GM23248 (cell line): ENCODE measurements around the gene AP4E1. TPM values are rescaled to one million over a fixed set of nuclear protein-coding genes. Genes with fewer than 3 reads are reported as not detected.
"Not testable (repeated sequence)": the region's sequence is repeated elsewhere in the genome, so short reads cannot be mapped to it uniquely, and the experiment has no call there.

Source experiments
- DNase-seq: peaks from one replicate; pipeline ENCODE4 v3.0.0-alpha.2; 2015
- H2AFZ ChIP-seq: fragments of 200-600 bp; sonication (generic); 2 replicates; pipeline ENCODE4 v1.6.1; 2016; ENCODE audit warnings: antibody characterized with exemption
- H3F3A ChIP-seq: fragments of 200-600 bp; sonication (generic); 2 replicates; pipeline ENCODE4 v1.6.1; 2016; ENCODE audit warnings: mild to moderate bottlenecking, antibody characterized with exemption, mixed run types; ENCODE audit not compliant: insufficient read depth
- H3K27ac ChIP-seq: fragments of 200-600 bp; sonication (generic); 2 replicates; pipeline ENCODE4 v1.5.1; 2016; ENCODE audit warnings: mild to moderate bottlenecking
- H3K27me3 ChIP-seq: fragments of 200-600 bp; sonication (generic); replicated peaks from 2 replicates; pipeline ENCODE4 v1.6.1; 2016; ENCODE audit warnings: mild to moderate bottlenecking; ENCODE audit not compliant: insufficient read depth
- H3K36me3 ChIP-seq: fragments of 200-600 bp; sonication (generic); 2 replicates; pipeline ENCODE4 v1.6.1; 2016; ENCODE audit warnings: low read depth, mild to moderate bottlenecking
- H3K4me1 ChIP-seq: fragments of 200-600 bp; sonication (generic); 2 replicates; pipeline ENCODE4 v1.6.1; 2016; ENCODE audit warnings: mild to moderate bottlenecking; ENCODE audit not compliant: insufficient read depth
- H3K4me2 ChIP-seq: fragments of 200-600 bp; sonication (generic); one replicate; pipeline ENCODE4 v1.6.1; 2016; ENCODE audit warnings: mild to moderate bottlenecking; ENCODE audit not compliant: unreplicated experiment
- H3K4me3 ChIP-seq: fragments of 200-600 bp; sonication (generic); 2 replicates; pipeline ENCODE4 v1.5.1; 2016; ENCODE audit warnings: mild to moderate bottlenecking
- H3K79me2 ChIP-seq: fragments of 200-600 bp; sonication (generic); 2 replicates; pipeline ENCODE4 v1.6.1; 2016; ENCODE audit warnings: mild to moderate bottlenecking; ENCODE audit not compliant: insufficient read depth
- H3K9ac ChIP-seq: fragments of 200-600 bp; sonication (generic); 2 replicates; pipeline ENCODE4 v1.6.1; 2016; ENCODE audit warnings: mild to moderate bottlenecking
- H3K9me2 ChIP-seq: fragments of 200-600 bp; sonication (generic); 2 replicates; pipeline ENCODE4 v1.6.1; 2016; ENCODE audit warnings: mixed run types, mild to moderate bottlenecking, moderate library complexity; ENCODE audit not compliant: insufficient read depth
- H3K9me3 ChIP-seq: fragments of 200-600 bp; sonication (generic); one replicate; pipeline ENCODE4 v1.6.1; 2017; ENCODE audit warnings: low read depth
- H4K20me1 ChIP-seq: fragments of 200-600 bp; sonication (generic); 2 replicates; pipeline ENCODE4 v1.6.0; 2016; ENCODE audit not compliant: insufficient read depth
- EZH2 ChIP-seq: fragments of 200-600 bp; sonication (generic); IDR thresholded peaks from 2 replicates; pipeline ENCODE4 v1.6.1; 2018; ENCODE audit warnings: antibody characterized with exemption, mild to moderate bottlenecking; ENCODE audit not compliant: insufficient read depth, poor library complexity, severe bottlenecking
- EZH2phosphoT487 ChIP-seq: fragments of 200-600 bp; sonication (generic); IDR thresholded peaks from 2 replicates; pipeline ENCODE4 v1.6.1; 2018; ENCODE audit warnings: antibody characterized with exemption, moderate library complexity, mild to moderate bottlenecking, low read depth; ENCODE audit not compliant: insufficient read depth
- WGBS, 2 experiments: methylation state at CpG; one replicate each; pipeline ENCODE4 v1.1.6; 2015 to 2017; ENCODE audit warnings: low lambda C conversion rate in 2 of 2, low coverage in 1 of 2; ENCODE audit errors: missing lambda C conversion rate in 2 of 2; 5-methylcytosine and 5-hydroxymethylcytosine counted together
- in situ Hi-C: fragments of 300-500 bp; cut with MboI; formaldehyde crosslinking; loops from 2 replicates; pipeline ENCODE4 v1.15.0; 2020
- polyA plus RNA-seq: library from polyadenylated mRNA; unstranded; fragments of >200 nt; fragmentation: Nextera tagmentation; extraction: Ambion mirVana; gene quantifications from 2 replicates; pipeline ENCODE4 v1.2.1, GENCODE V29; 2016
- total RNA-seq: library from RNA; depleted of rRNA; stranded (reverse); fragments of >200 nt; shearing (Covaris generic); gene quantifications from 2 replicates; pipeline ENCODE4 v1.2.3, GENCODE V29; 2014

The AP4E1 gene
- total and polyA plus RNA-seq, 2 experiments from 2014 or later = 6.2 to 15.0 TPM

DNA sequence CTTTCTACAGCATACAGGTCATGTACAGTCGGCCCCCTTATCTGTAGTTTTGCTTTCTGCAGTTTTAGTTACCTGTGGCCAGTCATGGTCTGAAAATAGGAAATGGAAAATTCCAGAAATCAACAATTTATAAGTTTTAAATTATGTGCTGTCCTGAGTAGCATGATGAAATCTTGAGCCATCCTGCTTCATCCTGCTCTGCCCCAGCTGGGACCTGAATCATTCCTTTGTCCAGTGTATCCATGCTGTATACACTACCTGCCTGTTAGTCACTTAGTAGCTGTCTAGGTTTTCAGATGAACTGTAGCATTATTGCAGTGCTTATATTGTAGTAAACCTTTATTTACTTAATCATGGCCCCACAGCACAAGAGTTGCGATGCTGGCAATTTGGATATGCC lies 44.8 kb downstream of the AP4E1 start:
- Histone ChIP-seq H3K9ac (0 out of 2 replicates have a peak overlapping the region, but pooled peaks have one; percentile 17), H3K27ac (peak overlapping the region; percentile 64), H4K20me1 (no peaks in the 10 kb centered on the region), H3F3A (peaks cover 6% of the 10 kb centered on the region; the same call in 1 of the 2 replicates), H3K9me2 (no peaks in the 10 kb centered on the region), H3K4me2 (no peak overlapping the region), H3K79me2 (peaks cover 15% of the 10 kb centered on the region), H3K4me3 (no peak overlapping the region), H3K27me3 (no peaks in the 10 kb centered on the region), H3K4me1 (peaks cover 4% of the 10 kb centered on the region; the same call in 1 of the 2 replicates), H3K36me3 (peaks cover 25% of the 10 kb centered on the region), H3K9me3 (no peaks in the 10 kb centered on the region), H2AFZ (no peak overlapping the region; the same call in 1 of the 2 replicates)
- WGBS, 2 experiments = 95 to 97% methylated on average over 2 of the region's 2 CpGs
- no peak for TF ChIP-seq EZH2
- TF ChIP-seq EZH2phosphoT487 = no peak
- in situ Hi-C loops = no loop called here
- peak; percentile 66 for DNase-seq

DNA sequence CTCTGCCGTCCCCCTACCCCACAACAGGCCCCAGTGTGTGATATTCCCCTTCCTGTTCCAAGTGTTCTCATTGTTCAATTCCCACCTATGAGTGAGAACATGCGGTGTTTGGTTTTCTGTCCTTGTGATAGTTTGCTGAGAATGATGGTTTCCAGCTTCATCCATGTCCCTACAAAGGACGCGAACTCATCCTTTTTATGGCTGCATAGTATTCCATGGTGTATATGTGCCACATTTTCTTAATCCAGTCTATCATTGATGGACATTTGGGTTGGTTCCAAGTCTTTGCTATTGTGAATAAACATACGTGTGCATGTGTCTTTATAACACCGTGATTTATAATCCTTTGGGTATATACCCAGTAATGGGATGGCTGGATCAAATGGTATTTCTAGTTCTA lies 46.4 kb downstream of the AP4E1 start:
- H4K20me1 ChIP-seq, H3K27me3 ChIP-seq, in situ Hi-C loops, DNase-seq, H2AFZ ChIP-seq, H3K4me1 ChIP-seq, H3K27ac ChIP-seq, H3K9me2 ChIP-seq, H3F3A ChIP-seq, H3K9ac ChIP-seq, H3K4me3 ChIP-seq, H3K4me2 ChIP-seq, H3K9me3 ChIP-seq: not testable (repeated sequence)
- Histone ChIP-seq H3K79me2 (peaks cover 15% of the 10 kb centered on the region), H3K36me3 (peaks cover 37% of the 10 kb centered on the region)
- 94 to 97% methylated on average over 6 of the region's 6 CpGs for whole genome bisulfite sequencing, 2 experiments

DNA sequence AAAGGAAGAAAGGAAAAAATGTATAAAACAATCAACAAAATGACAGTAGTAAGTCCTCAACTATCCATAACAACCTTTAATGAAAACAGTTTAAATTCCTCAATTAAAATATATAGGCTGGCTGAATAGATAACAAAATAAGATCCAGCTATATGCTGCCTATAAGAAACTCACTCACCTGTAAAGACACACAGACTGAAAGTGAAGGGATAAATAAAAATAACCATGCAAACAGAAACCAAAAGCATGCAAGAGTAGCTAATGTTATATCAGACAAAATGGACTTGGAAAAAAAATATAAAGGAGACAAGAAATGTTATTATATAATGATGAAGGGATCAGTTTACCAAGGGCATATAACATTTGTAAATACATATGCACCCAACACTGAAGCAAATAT lies 51.2 kb downstream of the AP4E1 start:
- Histone ChIP-seq H3K9ac (no peak overlapping the region), H3K27me3 (no peaks in the 10 kb centered on the region), H3K79me2 (peaks cover 13% of the 10 kb centered on the region), H4K20me1 (no peaks in the 10 kb centered on the region), H3K4me1 (no peaks in the 10 kb centered on the region), H3K4me3 (no peak overlapping the region), H2AFZ (no peak overlapping the region), H3K9me2 (no peaks in the 10 kb centered on the region), H3F3A (no peaks in the 10 kb centered on the region), H3K27ac (no peak overlapping the region), H3K9me3 (peaks cover 6% of the 10 kb centered on the region), H3K4me2 (no peak overlapping the region), H3K36me3 (peaks cover 53% of the 10 kb centered on the region)
- DNase-seq = no peak
- in situ Hi-C loops = no loop called here
- TF ChIP-seq EZH2phosphoT487 = no peak

DNA sequence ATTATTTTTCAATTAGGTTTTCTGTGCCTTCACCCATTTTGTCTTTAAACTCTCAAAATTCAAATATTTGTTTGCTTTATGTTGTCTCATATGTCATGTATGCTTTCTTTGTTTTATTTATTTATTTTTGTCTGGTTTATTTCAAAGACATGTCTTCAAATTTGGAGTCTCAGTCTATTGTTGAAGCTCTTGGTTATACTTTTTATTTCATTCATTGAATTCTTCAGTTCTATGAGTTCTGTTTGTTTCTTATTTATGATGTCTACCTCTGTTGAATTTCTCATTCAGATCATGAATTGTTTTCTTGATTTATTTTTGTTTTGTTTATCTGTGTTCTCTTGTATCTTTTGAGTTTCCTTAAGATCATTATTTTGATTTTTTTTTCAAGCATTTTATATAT lies 55.6 kb downstream of the AP4E1 start:
- Histone ChIP-seq H3K27me3 (no peaks in the 10 kb centered on the region), H3K9me2 (no peaks in the 10 kb centered on the region), H3K4me3 (no peak overlapping the region), H3K36me3 (peaks cover 47% of the 10 kb centered on the region), H3K9ac (no peak overlapping the region), H3K9me3 (peaks cover 6% of the 10 kb centered on the region), H3K4me1 (no peaks in the 10 kb centered on the region), H3F3A (no peaks in the 10 kb centered on the region), H2AFZ (no peak overlapping the region), H4K20me1 (no peaks in the 10 kb centered on the region), H3K27ac (no peak overlapping the region), H3K79me2 (peaks cover 19% of the 10 kb centered on the region), H3K4me2 (no peak overlapping the region)
- in situ Hi-C loops = no loop called here
- no peak for DNase-seq
- TF ChIP-seq EZH2phosphoT487 = no peak
- no peak for TF ChIP-seq EZH2

DNA sequence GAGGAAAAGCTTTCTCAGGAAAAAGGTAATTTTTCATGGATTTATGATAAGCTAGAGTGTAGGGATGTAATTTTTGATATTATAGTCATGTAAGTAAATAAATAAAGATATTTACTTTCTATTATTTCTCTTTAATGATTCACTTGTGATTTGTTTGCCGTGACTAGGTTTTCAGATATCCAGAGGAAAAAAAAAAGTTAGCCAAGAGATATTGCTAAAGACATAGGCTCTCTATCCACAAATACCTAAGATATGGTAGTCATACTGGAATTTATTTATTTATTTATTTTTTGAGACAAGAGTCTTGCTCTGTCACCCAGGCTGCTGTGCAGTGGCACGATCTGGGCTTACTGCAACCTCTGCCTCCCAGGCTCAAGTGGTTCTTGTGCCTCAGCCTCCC lies 59.9 kb downstream of the AP4E1 start:
- no peaks in the 10 kb centered on the region for H3F3A ChIP-seq
- H3K4me1 ChIP-seq = no peaks in the 10 kb centered on the region
- no peak for TF ChIP-seq EZH2
- no peaks in the 10 kb centered on the region for H3K27me3 ChIP-seq
- H3K9me2 ChIP-seq = no peaks in the 10 kb centered on the region
- H3K4me3 ChIP-seq = no peak overlapping the region
- H3K27ac ChIP-seq = no peak overlapping the region
- H3K79me2 ChIP-seq = peaks cover 25% of the 10 kb centered on the region
- no peak overlapping the region for H2AFZ ChIP-seq
- WGBS, 2 experiments = 94 to 96% methylated on average over 2 of the region's 2 CpGs
- peak; percentile 51 for DNase-seq
- H3K4me2 ChIP-seq = no peak overlapping the region
- H4K20me1 ChIP-seq = no peaks in the 10 kb centered on the region
- no peaks in the 10 kb centered on the region for H3K9me3 ChIP-seq
- in situ Hi-C loops = no loop called here
- no peak overlapping the region for H3K9ac ChIP-seq
- H3K36me3 ChIP-seq = peaks cover 37% of the 10 kb centered on the region
